NCI-H82 treated with DMSO at 0.1 percent for 48 hours (cell line): Measurements from ENCODE around the gene ZNF284.
A peak's percentile ranks its signal among the peaks of the same experiment; 100 is the strongest.

Experiments used
- DNase-seq: peaks from one replicate; lab custom pipeline; 2025; ENCODE audit not compliant: unreplicated experiment; lab: John Stamatoyannopoulos, UW

The ZNF284 gene

DNA sequence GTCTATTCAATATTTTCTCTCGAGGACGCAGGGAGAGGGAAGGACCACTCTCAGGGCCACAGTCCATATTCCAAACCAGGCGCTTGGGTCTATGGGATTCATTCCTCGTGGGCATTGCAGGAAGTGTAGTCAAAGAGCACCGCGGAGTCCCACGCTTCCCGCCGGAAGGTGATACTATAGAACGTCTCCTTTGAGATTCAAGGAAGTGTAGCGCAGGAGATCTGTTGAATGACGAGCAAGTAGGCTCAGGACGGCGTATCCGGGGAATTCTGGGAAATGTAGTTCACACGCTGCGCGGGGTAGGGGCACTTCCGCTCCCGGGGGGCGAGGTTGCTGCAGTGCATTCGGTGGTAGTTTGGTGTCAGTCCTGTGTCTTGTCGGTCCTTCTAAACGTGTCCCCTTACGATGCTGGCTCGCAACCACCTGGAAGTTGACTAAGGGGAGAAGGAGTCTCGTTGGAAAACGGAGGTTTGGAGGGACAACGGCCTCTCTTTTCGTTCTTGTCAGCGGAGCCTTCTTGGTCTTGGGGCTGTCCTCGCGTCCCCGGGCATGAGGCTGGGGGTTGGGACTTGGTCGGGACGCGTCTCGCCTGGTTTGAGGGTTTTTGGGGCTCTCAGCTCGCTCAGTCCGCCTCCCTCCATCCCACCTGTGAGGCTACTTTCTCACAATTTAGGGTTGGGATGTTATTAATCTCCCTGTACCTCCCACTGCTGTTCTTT, at the start of gene ZNF284:
Gene ZNF284 (plus strand): TSS at position 336 of the 719 bp plus-strand sequence. CDS start 4,231 bp downstream, outside the sequence.
- peak; percentile 90 for DNase-seq

DNA sequence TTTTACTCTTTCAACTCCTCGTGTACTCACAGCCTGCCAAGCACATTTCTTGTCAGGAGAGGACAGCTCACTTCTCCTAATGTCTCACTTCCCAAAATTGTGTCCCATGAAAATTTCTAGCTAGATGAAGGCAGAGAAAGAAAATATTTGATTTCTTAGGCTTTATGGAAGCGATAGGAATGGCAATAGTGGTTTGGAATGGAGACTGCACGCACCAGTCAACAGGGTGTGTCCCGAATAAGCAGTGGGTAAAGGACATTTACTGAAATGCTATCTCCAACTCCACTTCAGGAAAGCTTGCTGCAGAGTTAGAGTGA, 47.1 kb upstream of the ZNF284 start:
- DNase-seq = no peak

DNA sequence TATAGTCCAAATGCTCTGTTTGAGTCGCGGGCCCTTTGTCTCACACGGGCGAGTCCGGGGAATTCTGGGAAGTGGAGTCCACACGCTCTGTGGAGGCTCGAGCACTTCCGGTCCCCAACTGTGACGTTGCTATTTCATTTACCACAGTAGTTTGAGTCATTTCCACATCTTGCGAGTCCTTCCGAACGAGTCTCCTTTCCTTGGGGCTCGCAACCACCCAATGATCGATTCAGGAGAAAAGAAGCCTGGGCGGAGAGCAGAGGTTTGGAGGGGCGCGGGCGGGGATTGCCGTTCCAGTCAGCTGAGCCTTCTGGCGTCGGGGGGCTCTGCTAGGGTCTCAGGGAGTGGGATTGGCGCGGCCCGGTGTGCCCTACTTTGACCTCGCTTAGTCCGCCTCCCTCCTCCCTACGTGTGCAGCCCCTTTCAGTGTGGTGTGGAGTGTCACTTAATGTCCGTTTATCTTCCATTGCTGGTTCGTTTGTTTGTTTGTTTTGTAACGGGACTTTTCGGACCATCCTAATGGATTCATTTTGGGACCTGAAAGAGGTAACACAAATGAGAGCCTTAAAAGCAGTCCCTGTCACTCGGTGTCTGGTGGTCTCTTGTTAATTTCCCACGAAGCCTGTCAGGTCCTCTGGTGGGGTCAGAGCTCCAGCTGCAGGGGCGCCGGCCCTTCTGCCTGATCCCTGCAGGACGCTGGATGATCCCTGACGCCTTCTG, 46.6 kb upstream of the ZNF284 start, which contains the start of gene ZNF222:
Gene ZNF222 (plus strand): TSS at position 163 of the 720 bp plus-strand sequence. CDS start 58 bp downstream, at position 221.
- peak; percentile 29 for DNase-seq

DNA sequence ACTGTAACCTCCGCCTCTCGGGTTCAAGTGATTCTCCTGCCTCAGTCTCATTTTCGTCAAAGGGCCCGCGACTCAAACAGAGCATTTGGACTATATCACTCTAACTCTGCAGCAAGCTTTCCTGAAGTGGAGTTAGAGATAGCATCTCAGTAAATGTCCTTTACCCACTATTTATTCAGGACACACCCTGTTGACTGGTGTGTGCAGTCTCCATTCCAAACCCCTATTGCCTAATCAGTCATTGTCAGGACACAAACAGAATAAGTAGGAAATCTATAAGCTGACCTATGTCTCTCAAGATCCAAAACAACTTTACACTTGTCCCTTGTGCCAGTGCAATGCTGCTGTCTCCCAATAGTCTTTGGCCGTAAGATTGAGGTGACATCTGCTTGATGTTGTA, 45.3 kb upstream of the ZNF284 start:
- no peak for DNase-seq

DNA sequence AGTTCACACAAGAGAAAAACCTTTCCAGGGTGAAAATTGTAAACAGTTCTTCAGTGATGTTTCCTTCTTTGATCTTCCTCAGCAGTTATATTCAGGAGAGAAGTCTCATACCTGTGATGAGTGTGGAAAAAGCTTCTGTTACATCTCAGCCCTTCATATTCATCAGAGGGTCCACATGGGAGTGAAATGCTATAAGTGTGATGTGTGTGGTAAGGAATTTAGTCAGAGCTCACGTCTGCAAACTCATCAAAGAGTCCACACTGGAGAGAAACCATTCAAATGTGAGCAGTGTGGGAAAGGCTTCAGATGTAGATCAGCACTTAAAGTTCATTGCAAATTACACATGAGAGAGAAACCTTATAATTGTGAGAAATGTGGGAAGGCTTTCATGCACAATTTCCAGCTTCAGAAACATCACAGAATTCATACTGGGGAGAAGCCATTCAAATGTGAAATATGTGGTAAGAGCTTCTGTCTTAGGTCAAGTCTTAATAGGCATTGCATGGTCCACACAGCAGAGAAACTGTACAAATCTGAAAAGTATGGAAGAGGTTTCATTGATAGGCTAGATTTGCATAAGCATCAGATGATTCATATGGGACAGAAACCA, 39.9 kb upstream of the ZNF284 start:
- no peak for DNase-seq

DNA sequence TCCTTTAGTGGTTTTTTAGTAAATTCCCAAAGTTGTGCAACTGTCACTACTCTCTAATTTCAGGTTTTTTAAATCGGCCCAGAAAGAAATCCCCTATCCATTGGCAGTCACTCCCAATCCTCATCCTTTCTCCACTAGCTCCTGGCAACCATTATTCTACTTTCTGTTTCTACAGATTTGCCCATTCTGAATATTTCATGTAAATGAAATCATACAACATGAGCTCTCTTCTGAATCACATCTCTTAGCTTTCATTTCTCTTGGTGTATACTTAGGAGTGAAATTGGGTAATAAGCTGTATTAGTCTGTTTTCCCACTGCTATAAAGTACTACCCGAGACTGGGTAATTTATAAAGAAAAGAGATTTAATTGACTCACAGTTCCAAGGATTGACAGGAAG, 29.8 kb upstream of the ZNF284 start:
- no peak for DNase-seq

DNA sequence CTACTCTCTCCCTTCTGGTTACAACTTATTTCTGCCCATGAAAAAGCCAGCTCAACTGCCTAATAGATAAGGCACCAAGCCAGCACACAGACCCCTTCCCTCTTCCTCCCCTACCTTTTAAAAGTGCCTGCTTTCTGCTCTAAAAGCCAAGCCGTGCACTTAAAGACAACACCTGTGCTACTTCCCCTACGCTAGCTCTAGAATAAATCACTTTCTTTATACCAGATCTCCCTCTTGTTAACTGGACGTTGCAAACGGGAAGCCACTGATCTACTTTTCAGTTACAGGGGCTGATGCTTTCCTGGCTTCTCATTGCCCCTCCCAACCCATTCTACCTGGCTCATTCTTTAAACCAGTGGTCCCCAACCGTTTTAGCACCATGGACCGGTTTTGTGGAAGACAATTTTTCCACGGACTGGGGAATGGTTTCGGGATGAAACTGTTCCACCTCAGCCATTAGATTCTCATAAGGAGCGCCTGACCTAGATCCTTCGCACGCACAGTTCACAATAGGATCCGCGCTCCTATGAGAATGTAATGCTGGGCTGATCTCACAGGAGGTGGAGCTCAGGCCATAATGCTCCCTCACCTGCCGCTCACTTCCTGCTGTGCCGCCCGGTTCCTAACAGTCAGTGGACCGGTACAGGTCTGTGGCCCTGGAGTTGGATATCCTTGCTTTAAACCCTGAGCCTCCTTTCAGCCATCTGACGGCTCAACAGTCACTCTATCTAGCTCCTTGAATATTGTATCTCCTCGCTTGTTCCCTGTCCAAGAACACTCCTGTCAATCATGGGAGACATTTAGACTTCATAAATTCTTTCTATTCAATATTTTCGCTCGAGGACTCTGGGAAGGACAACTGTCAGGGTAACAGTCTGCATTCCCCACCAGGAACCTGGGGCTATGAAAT, 21.0 kb upstream of the ZNF284 start:
- DNase-seq = no peak

DNA sequence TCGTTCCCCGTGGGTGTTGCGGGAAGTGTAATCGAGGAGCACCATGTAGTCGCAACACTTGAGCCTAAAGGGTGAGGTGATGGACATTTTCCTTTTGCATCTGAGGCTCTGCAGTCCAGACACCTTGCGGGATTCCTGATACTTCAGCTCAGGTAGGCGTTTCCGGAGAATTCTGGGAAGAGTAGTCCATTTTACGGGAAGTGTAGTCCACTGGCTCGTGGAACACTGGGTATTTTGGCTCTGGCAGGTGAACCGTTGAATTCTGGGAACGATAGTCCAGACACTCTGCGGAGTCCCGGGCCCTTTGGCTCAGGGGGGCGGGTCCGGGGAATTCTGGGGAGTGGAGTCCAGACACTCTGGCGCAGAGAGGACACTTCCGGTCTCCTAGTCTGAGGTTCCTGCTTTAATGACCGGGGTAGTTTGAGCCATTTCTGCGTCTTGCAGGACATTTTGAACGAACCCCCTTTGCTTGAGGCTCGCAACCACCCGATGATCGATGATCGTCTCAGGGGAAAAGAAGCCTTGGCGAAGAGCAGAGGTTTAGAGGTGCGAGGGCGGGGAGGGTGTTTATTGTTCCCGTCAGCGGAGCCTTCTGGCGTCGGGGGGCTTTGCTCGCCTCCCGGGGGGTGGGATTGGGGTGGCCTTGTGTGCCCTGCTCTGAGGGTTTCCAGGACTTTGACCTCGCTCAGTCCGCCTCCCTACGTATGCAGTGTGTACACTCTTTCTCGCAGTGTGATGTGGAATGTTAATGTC, 20.1 kb upstream of the ZNF284 start, which contains the start of gene ZNF223:
Gene ZNF223 (plus strand): TSS at position 387 of the 753 bp plus-strand sequence. CDS start 3,141 bp downstream, outside the sequence.
- peak; percentile 63 for DNase-seq

DNA sequence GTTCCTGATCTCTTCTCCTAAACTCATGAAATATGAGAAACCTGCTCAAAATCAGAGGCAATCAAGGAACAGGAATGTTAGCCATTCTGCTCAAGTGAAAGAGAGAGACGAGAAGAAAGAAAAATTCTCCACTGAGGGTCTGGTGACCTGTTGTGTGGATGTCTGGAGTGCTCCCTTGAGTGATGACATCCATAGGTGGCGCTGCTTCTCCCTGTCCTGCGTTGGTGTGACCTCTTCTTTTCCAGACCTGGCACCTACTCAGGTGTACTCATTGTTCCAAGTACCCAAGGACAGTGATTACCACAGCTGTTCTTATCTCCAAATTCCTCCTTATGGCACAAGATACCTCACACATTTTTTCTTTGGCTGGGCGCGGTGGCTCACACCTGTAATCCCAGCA, 16.1 kb upstream of the ZNF284 start:
- DNase-seq = no peak

DNA sequence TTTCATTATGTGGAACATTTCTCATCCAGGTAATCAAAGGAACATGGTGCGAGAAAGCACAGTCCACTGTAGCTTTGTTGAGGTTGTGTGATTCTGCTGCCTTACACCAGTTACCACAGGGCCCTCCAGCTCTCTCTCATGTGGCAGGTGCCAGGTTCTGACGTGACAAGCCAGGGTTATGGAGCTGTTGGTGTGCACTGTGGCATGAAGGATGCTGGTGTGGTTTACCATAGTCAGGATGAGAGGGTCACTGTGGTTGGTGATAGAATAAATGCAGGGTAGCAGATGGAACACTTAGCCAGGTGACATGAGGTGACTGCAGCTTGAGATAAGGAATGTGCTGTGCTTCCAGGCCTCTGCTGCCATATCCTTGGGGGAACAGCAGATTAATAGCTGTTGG, 12.7 kb upstream of the ZNF284 start:
- no peak for DNase-seq

DNA sequence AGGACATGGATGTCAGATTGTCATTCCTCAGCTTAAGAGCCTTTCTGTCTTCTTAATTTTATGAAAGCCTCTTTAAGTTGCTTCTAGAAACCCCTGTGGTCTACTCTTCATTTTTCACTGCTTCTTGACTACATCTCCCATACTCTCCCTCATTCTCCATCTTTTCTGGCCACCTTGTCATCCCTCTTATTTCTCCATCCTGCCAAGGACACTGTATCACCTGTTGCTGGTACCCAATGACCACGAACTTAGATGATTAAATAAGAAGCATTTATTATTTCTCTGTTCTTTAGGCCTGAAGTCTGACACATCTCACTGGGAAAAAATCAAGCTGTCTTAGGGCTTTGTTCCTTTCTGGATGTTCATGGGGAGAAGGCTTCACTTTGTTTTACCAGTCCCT, 10.9 kb upstream of the ZNF284 start:
- DNase-seq = no peak

DNA sequence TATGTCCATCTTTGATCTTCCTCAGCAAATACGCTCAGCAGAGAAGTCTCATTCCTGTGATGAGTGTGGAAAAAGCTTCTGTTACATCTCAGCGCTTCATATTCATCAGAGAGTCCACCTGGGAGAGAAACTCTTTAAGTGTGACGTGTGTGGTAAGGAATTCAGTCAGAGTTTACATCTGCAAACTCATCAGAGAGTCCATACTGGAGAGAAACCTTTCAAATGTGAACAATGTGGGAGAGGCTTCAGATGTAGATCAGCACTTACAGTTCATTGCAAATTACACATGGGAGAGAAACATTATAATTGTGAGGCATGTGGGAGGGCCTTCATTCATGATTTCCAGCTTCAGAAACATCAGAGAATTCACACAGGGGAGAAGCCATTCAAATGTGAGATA, 5.7 kb upstream of the ZNF284 start:
- DNase-seq = no peak

DNA sequence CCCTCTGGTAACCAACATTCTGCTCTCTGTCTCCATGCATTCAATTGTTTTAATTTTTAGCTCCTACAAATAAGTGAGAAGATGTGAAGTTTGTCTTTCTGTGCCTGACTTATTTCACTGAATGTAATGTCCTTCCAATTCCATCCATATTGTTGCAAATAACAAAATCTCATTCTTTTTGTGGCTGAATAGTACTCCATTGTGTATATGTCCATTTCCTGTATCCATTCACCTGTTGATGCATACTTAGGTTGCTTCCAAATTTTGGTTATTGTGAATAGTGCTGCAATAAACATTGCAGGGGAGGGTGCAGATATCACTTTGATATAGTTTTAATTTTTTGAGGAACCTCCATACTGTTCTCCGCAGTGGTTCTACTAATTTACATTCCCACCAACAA, 2.5 kb upstream of the ZNF284 start:
- DNase-seq = no peak

DNA sequence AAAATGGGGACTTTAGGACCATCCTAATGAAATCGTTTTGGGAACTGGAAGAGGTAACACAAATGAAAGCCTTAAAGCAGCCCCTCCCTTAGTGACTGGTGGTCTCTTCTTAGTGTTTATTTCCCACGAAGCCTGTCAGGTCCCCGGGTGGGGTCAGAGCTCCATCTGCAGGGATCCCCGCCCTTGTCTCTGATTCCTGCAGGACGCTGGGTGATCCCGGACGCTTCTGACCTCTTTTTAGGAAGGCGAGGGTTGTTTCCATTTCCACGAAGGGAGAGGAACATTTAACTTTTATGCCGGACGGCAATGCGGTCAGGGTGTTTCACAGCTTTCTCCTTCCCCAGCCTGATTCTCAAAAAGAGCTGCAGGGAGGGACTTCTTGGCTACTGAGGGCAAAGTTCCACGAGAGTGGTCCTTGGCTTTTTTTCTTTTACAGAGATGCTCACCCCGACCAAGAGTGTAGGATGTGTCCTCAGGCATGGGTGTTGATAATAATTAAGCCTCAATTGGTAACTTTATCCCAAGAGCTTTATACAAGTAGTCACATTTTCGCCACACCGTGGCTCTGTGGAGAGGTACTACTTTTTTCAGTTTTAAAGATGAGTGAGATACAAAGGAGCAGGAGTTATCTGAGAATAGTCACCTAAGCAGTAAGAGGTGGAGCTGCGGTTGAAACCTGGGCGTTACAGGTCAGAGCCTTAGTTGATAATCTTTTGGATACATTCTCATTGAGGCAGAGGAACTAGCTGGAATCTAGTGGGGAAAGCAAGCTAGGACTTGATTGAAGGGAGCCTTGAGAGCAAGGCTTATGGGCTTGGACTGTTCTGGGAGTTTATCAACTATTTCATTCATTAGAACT, 813 bp downstream of the ZNF284 start:
- DNase-seq = no peak

DNA sequence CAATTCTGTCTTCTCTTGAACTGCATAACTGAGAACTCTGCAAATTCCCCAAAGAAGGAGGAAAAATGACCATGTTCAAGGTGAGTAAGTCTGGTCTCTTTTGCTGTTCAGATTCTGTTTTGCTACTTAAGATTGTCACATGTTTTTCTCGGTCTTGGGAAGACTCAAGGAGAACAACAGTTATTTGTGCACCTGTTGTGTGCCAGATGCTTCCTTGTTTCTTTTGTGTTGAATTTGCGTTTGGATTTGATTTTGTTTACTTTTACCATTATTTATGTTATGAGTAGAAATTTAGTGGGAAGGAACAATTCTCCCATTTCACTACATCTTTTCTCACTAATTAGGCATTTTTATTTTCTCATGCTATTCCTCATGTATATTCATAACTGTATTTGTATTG, 4.4 kb downstream of the ZNF284 start:
- DNase-seq = no peak

DNA sequence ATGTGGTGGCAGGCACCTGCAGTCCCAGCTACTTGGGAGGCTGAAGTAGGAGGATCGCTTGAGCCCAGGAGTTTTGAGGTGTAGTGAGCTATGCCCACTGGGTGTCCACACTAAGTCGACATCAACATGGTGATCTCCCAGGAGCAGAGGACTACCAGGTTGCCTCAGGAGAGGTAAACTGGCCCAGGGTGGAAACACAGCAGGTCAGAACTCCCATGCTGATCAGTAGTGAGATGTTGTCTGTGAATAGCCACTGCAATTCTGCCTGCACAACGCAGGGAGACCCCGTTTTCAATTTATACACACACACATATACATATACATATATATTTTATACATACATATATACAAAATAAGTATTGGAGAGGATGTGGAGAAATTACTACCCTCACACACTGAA, 20.1 kb downstream of the ZNF284 start:
- DNase-seq = no peak

DNA sequence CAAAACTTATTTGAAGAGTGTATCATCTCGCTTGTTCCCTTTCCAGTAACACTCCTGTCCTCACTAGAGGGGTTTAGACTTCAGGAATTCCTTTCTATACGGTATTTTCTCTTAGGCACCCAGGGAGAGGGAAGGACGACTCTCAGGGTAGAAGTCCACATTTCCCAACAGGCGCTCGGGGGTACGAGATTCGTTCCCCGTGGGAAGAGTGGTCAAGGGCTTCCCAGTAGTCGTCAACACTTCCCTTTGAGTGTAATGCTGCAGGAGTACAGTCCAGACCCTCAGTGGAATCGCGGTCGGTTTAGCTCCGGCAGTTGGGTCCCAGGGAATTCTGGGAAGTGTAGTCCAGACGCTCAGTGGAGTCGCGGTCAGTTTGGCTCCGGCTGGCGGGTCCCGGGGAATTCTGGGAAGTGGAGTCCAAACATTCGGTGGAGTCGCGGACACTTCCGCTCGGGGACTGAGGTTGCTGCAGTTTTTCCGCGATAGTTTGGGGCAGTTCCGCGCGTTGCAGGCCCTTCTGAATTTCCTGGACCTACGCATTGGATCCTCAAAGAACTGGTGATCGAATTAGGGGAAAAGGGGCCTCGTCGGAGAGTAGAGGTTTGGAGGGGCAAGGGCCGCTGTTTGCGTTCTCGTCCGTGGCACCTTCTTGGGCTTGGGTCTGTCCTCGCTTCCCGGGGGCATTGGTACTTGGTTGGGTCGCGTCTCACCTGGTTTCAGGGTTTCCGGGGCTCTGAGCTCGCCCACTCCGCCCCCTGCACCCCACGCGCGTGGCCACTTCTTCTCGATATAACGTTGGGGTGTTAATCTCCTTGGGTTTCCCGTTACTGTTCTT, 22.2 kb downstream of the ZNF284 start, which contains the start of gene ZNF224:
Gene ZNF224 (plus strand): TSS at position 431 of the 835 bp plus-strand sequence. CDS start 3,513 bp downstream, outside the sequence.
- DNase-seq = peak; percentile 89

DNA sequence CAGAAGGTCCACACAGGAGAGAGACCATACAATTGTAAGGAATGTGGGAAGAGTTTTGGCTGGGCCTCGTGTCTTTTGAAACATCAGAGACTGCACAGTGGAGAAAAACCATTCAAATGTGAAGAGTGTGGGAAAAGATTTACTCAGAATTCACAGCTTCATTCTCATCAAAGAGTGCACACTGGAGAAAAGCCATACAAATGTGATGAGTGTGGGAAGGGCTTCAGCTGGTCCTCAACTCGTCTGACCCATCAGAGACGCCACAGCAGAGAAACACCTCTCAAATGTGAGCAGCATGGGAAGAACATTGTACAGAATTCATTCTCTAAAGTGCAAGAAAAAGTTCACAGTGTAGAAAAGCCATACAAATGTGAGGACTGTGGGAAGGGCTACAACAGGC, 35.8 kb downstream of the ZNF284 start:
- DNase-seq = no peak
